GM23338 (cell line): ENCODE measurements around the gene TAS2R10. TPM values are rescaled to one million over a fixed set of nuclear protein-coding genes. Genes with fewer than 3 reads are reported as not detected.

Source experiments
- ATAC-seq: fragments of 200-7000 bp; cut with Tn5 transposase; 3 replicates; pipeline ENCODE4 v1.9.1; 2020
- DNase-seq: peaks from one replicate; pipeline ENCODE4 v3.0.0-alpha.2; 2015; ENCODE audit warnings: low spot score
- H2AFZ ChIP-seq: fragments of 200-600 bp; sonication (generic); 2 replicates; pipeline ENCODE4 v1.8.0; 2016; ENCODE audit warnings: antibody characterized with exemption, mild to moderate bottlenecking, moderate library complexity
- H3F3A ChIP-seq: fragments of 200-600 bp; sonication (generic); replicated peaks from 2 replicates; pipeline ENCODE4 v1.8.0; 2017; ENCODE audit warnings: antibody characterized with exemption, mixed run types, low read depth
- H3K27ac ChIP-seq: fragments of 200-600 bp; sonication (generic); 2 replicates; pipeline ENCODE4 v1.6.1; 2016; ENCODE audit warnings: low read depth
- H3K27me3 ChIP-seq: fragments of 200-600 bp; sonication (generic); 2 replicates; pipeline ENCODE4 v1.8.0; 2016; ENCODE audit warnings: mild to moderate bottlenecking, mixed run types, moderate library complexity; ENCODE audit not compliant: insufficient read depth
- H3K36me3 ChIP-seq: fragments of 200-600 bp; sonication (generic); 2 replicates; pipeline ENCODE4 v1.8.0; 2016; ENCODE audit warnings: mild to moderate bottlenecking; ENCODE audit not compliant: insufficient read depth
- H3K4me1 ChIP-seq: fragments of 200-600 bp; sonication (generic); 2 replicates; pipeline ENCODE4 v1.8.0; 2016; ENCODE audit warnings: mild to moderate bottlenecking, moderate library complexity; ENCODE audit not compliant: insufficient read depth
- H3K4me2 ChIP-seq: fragments of 200-600 bp; sonication (generic); 2 replicates; pipeline ENCODE4 v1.7.1; 2017; ENCODE audit warnings: mixed run types
- H3K4me3 ChIP-seq: fragments of 200-600 bp; sonication (generic); 2 replicates; pipeline ENCODE4 v1.6.1; 2016; ENCODE audit warnings: mixed run types
- H3K79me2 ChIP-seq: fragments of 200-600 bp; sonication (generic); replicated peaks from 2 replicates; pipeline ENCODE4 v1.8.0; 2017; ENCODE audit warnings: mild to moderate bottlenecking; ENCODE audit not compliant: insufficient read depth
- H3K9me2 ChIP-seq: fragments of 200-600 bp; sonication (generic); 2 replicates; pipeline ENCODE4 v1.8.0; 2017; ENCODE audit not compliant: insufficient read depth
- H4K20me1 ChIP-seq: fragments of 200-600 bp; sonication (generic); replicated peaks from 2 replicates; pipeline ENCODE4 v1.8.0; 2017; ENCODE audit warnings: mild to moderate bottlenecking; ENCODE audit not compliant: insufficient read depth
- H3K27ac Mint-ChIP-seq: 2 replicates; pipeline ENCODE4 v1.8.0; 2020; ENCODE audit warnings: inconsistent platforms, mild to moderate bottlenecking, moderate library complexity, mixed read lengths
- H3K27me3 Mint-ChIP-seq: 3 replicates; pipeline ENCODE4 v1.8.0; 2022; ENCODE audit warnings: low read depth, mild to moderate bottlenecking, moderate library complexity, mixed read lengths, inconsistent platforms; ENCODE audit not compliant: insufficient read depth, poor library complexity
- H3K36me3 Mint-ChIP-seq: 3 replicates; pipeline ENCODE4 v1.8.0; 2021; ENCODE audit warnings: low read depth, mild to moderate bottlenecking, inconsistent platforms, moderate library complexity, mixed read lengths
- H3K4me1 Mint-ChIP-seq: 3 replicates; pipeline ENCODE4 v1.8.0; 2020; ENCODE audit warnings: mild to moderate bottlenecking, inconsistent platforms, mixed read lengths
- H3K4me3 Mint-ChIP-seq: 3 replicates; pipeline ENCODE4 v1.8.0; 2021; ENCODE audit warnings: moderate library complexity, mild to moderate bottlenecking, inconsistent platforms, mixed read lengths
- H3K9me3 Mint-ChIP-seq: 3 replicates; pipeline ENCODE4 v1.8.0; 2020; ENCODE audit warnings: moderate library complexity, mild to moderate bottlenecking, inconsistent platforms, mixed read lengths
- CREB1 ChIP-seq: fragments of 250-450 bp; sonication (Bioruptor Pico); IDR thresholded peaks from 2 replicates; pipeline ENCODE4 v1.5.0; 2020; ENCODE audit warnings: low read depth, mild to moderate bottlenecking, moderate library complexity
- EZH2 ChIP-seq: fragments of 200-600 bp; sonication (generic); IDR thresholded peaks from one replicate; pipeline ENCODE4 v1.8.0; 2017; ENCODE audit warnings: antibody characterized with exemption, mild to moderate bottlenecking, low read depth; ENCODE audit not compliant: unreplicated experiment
- EZH2phosphoT487 ChIP-seq: fragments of 200-600 bp; sonication (generic); IDR thresholded peaks from one replicate; pipeline ENCODE4 v1.8.1; 2018; ENCODE audit warnings: antibody characterized with exemption; ENCODE audit not compliant: unreplicated experiment
- JUNB ChIP-seq: IDR thresholded peaks from one replicate; pipeline ENCODE4 v1.6.1; 2016; ENCODE audit warnings: antibody characterized with exemption; ENCODE audit not compliant: unreplicated experiment
- NANOG ChIP-seq: IDR thresholded peaks from 2 replicates; pipeline ENCODE4 v1.6.1; 2016; ENCODE audit warnings: antibody characterized with exemption, borderline replicate concordance
- REST ChIP-seq: IDR thresholded peaks from one replicate; pipeline ENCODE4 v1.6.1; 2018; ENCODE audit warnings: antibody characterized with exemption; ENCODE audit not compliant: unreplicated experiment
- STAT1 ChIP-seq: IDR thresholded peaks from one replicate; pipeline ENCODE4 v1.6.1; 2016; ENCODE audit warnings: antibody characterized with exemption; ENCODE audit not compliant: unreplicated experiment
- ZNF114 ChIP-seq: fragments of 250-450 bp; sonication (Bioruptor Pico); IDR thresholded peaks from 2 replicates; pipeline ENCODE4 v1.5.0; 2020; ENCODE audit warnings: mild to moderate bottlenecking, moderate library complexity
- ZNF331 ChIP-seq: fragments of 250-450 bp; sonication (Bioruptor Pico); IDR thresholded peaks from 2 replicates; pipeline ENCODE4 v1.5.0; 2020; ENCODE audit warnings: low read depth, mild to moderate bottlenecking, moderate library complexity
- ZNF462 ChIP-seq: fragments of 250-450 bp; sonication (Bioruptor Pico); IDR thresholded peaks from 2 replicates; pipeline ENCODE4 v1.5.0; 2020; ENCODE audit warnings: mild to moderate bottlenecking, moderate library complexity
- long read RNA-seq: library from polyadenylated mRNA; unstranded; transcript quantifications from one replicate; pipeline ENCODE4 v2.0.0, GENCODE V29; 2020; ENCODE audit not compliant: unreplicated experiment
- polyA plus RNA-seq: library from polyadenylated mRNA; unstranded; fragments of >200 nt; fragmentation: Nextera tagmentation; extraction: Ambion mirVana; gene quantifications from 2 replicates; pipeline ENCODE4 v1.2.1, GENCODE V29; 2016
- total RNA-seq: library from RNA; depleted of rRNA; stranded (reverse); fragments of >200 nt; shearing (Covaris generic); gene quantifications from 2 replicates; pipeline ENCODE4 v1.2.3, GENCODE V29; 2014; rRNA removed
- TF ChIP-seq, protein P1 (sequence below), 2 experiments: fragments of 200-600 bp in 1 of 2; sonication (generic) in 1 of 2; conservative IDR thresholded peaks; 2 replicates each; pipeline versions ENCODE4 v1.5.1 to v1.6.1; 2016 to 2017; ENCODE audit warnings: antibody characterized with exemption in 2 of 2, low read depth in 2 of 2, mild to moderate bottlenecking in 2 of 2, moderate library complexity in 1 of 2
- TF ChIP-seq, protein P2 (sequence below): IDR thresholded peaks from 2 replicates; pipeline ENCODE4 v1.6.1; 2016; ENCODE audit warnings: antibody characterized with exemption

TAS2R10 gene
- total RNA-seq: 1.1 and 3.6 TPM in 2 replicates
- 0.57 and 0.66 TPM in 2 replicates for polyA plus RNA-seq
- long read RNA-seq: 0 reads

DNA sequence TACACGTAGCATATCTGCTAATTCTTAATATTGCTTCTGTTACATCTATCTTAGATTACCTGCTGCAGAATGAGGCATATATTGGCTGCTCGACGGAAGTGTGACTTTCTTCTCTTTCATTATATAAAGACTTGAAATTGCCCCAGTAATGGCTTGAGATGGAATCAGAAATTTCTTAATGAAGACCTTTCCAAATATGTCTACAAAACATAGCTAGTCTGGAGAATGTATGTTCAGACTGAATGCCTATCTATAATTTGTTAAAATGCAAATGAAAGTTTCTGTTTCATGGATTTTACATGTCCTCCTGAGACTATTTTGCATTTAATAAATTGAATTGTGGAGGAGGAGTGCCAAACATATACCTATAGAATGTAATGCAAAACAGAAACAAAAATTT, at the start of gene TAS2R10:
TAS2R10 (minus strand) TSS at position 101 of the 400 bp plus-strand sequence; CDS start at position 12, 89 bp downstream.
- no peak for ATAC-seq

More for the DNA sequence above, at the start of gene TAS2R10:
- Histone ChIP-seq H3K4me3 (no peak within 1 kb of the TSS), H3K79me2 (no peaks in the 10 kb centered on the region), H2AFZ (no peak within 1 kb of the TSS), H3K4me1 (no peaks in the 10 kb centered on the region), H3K9me2 (no peaks in the 10 kb centered on the region), H4K20me1 (no peaks in the 10 kb centered on the region), H3K36me3 (no peaks in the 10 kb centered on the region), H3K4me2 (no peak within 1 kb of the TSS), H3K27ac (no peak within 1 kb of the TSS), H3F3A (no peaks in the 10 kb centered on the region), H3K27me3 (no peaks in the 10 kb centered on the region)
- DNase-seq: no peak
- Mint-ChIP-seq H3K27me3 (no peaks in the 10 kb centered on the region), H3K36me3 (no peaks in the 10 kb centered on the region), H3K9me3 (no peaks in the 10 kb centered on the region), H3K4me3 (no peak within 1 kb of the TSS), H3K4me1 (no peaks in the 10 kb centered on the region), H3K27ac (no peak within 1 kb of the TSS)
- no peak for TF ChIP-seq NANOG
- TF ChIP-seq CREB1: no peak
- TF ChIP-seq EZH2: no peak
- no peak for TF ChIP-seq STAT1
- TF ChIP-seq ZNF462 (CRISPR knock-in tag): no peak
- TF ChIP-seq JUNB: no peak
- TF ChIP-seq, protein P1, sequence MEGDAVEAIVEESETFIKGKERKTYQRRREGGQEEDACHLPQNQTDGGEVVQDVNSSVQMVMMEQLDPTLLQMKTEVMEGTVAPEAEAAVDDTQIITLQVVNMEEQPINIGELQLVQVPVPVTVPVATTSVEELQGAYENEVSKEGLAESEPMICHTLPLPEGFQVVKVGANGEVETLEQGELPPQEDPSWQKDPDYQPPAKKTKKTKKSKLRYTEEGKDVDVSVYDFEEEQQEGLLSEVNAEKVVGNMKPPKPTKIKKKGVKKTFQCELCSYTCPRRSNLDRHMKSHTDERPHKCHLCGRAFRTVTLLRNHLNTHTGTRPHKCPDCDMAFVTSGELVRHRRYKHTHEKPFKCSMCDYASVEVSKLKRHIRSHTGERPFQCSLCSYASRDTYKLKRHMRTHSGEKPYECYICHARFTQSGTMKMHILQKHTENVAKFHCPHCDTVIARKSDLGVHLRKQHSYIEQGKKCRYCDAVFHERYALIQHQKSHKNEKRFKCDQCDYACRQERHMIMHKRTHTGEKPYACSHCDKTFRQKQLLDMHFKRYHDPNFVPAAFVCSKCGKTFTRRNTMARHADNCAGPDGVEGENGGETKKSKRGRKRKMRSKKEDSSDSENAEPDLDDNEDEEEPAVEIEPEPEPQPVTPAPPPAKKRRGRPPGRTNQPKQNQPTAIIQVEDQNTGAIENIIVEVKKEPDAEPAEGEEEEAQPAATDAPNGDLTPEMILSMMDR (conservative IDR thresholded peaks at IDR 0.05; ENCODE audit: low read depth in 2 of 2): no peak
- TF ChIP-seq ZNF114 (CRISPR knock-in tag): no peak
- TF ChIP-seq EZH2phosphoT487: no peak
- TF ChIP-seq, protein P2, sequence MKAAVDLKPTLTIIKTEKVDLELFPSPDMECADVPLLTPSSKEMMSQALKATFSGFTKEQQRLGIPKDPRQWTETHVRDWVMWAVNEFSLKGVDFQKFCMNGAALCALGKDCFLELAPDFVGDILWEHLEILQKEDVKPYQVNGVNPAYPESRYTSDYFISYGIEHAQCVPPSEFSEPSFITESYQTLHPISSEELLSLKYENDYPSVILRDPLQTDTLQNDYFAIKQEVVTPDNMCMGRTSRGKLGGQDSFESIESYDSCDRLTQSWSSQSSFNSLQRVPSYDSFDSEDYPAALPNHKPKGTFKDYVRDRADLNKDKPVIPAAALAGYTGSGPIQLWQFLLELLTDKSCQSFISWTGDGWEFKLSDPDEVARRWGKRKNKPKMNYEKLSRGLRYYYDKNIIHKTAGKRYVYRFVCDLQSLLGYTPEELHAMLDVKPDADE: no peak
- TF ChIP-seq REST: no peak
- no peak for TF ChIP-seq ZNF331 (CRISPR knock-in tag)
